ENCODE results near the gene SBDS. TPM values are rescaled to one million over a fixed set of nuclear protein-coding genes. Genes with fewer than 3 reads are reported as not detected.
A peak's percentile ranks its signal among the peaks of the same experiment; 100 is the strongest.
"Not testable (repeated sequence)": the region's sequence is repeated elsewhere in the genome, so short reads cannot be mapped to it uniquely, and the experiment has no call there.

The SBDS gene
- total and polyA plus RNA-seq, 2 donors (not counting 1 experiment from before 2014, with no cell fraction given), result 39.1 to 170 TPM

DNA sequence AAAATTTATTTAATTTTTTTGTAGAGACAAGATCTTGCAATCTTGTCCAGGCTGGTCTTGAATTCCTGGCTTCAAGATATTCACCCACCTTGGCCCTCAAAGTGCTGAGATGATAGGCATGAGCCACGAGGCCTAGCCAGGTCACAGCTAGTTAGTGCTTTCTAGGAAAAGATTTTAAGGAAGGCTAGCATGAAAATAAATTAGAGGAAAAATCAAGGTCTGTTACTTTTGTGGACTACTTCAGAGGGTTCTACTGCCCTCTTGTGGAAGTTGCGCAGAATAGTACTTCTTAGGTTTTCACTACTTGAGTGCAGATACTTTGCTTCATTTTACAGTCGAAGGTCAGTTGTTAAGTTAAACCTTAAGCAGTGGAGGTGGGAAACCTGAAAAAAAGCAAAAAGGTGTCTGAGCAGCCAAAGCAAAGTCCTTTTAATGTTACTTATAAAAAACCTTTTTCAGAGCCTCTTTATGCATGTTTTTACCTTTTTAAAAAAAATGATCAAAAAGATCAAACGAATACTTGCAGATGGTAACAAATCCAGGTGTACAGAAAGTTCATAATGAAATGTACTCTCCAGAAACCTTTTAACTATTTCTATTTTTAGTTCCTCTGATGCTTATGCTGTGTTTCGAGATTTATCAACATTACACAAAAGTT, 5.3 kb upstream of the SBDS start:
- H3K4me2 ChIP-seq (replicated peaks; ENCODE audit: low read depth, low read length, poor library complexity, severe bottlenecking); H3K9me3 ChIP-seq (ENCODE audit: control extremely low read depth in 1 of 3, control insufficient read depth in 2 of 3, insufficient read depth in 1 of 3, low read length in 2 of 3); H3K4me3 ChIP-seq (ENCODE audit: control extremely low read depth in 1 of 5, extremely low read depth in 1 of 5, insufficient read depth in 1 of 5, low read depth in 2 of 5, low read length in 4 of 5); H3K9ac ChIP-seq (ENCODE audit: low read length); CTCF ChIA-PET; ATAC-seq (ENCODE audit: low read depth); H3K36me3 ChIP-seq (replicated peaks in 1 of 2; ENCODE audit: control extremely low read depth in 1 of 2, control insufficient read depth in 1 of 2, extremely low read depth in 1 of 2, insufficient read depth in 2 of 2, low read length in 1 of 2); H3K27me3 Mint-ChIP-seq; intact Hi-C loops (cut with micrococcal nuclease); H3K4me1 ChIP-seq (ENCODE audit: control insufficient read depth in 2 of 2, insufficient read depth in 2 of 2, low read length in 2 of 2); H3K27me3 ChIP-seq (replicated peaks in 1 of 4; ENCODE audit: control extremely low read depth in 1 of 4, control insufficient read depth in 3 of 4, insufficient read depth in 4 of 4, low read length in 3 of 4); H4K20me1 ChIP-seq (ENCODE audit: control insufficient read depth, insufficient read depth, low read length, poor library complexity, severe bottlenecking); H3K27ac ChIP-seq (ENCODE audit: low read length in 2 of 2); H2AFZ ChIP-seq (ENCODE audit: insufficient read depth, low read depth, low read length, poor library complexity, severe bottlenecking); H3K9me3 Mint-ChIP-seq (ENCODE audit: insufficient read depth); POLR2A ChIA-PET: not testable (repeated sequence)
- peaks cover 12% of the 10 kb centered on the region for H3K4me1 Mint-ChIP-seq
- TF ChIP-seq, protein P1, sequence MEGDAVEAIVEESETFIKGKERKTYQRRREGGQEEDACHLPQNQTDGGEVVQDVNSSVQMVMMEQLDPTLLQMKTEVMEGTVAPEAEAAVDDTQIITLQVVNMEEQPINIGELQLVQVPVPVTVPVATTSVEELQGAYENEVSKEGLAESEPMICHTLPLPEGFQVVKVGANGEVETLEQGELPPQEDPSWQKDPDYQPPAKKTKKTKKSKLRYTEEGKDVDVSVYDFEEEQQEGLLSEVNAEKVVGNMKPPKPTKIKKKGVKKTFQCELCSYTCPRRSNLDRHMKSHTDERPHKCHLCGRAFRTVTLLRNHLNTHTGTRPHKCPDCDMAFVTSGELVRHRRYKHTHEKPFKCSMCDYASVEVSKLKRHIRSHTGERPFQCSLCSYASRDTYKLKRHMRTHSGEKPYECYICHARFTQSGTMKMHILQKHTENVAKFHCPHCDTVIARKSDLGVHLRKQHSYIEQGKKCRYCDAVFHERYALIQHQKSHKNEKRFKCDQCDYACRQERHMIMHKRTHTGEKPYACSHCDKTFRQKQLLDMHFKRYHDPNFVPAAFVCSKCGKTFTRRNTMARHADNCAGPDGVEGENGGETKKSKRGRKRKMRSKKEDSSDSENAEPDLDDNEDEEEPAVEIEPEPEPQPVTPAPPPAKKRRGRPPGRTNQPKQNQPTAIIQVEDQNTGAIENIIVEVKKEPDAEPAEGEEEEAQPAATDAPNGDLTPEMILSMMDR (IDR thresholded peaks at IDR 0.05), result peak; percentile 68
- peak overlapping the region; percentile 41 for H3K4me3 Mint-ChIP-seq
- DNase-seq, result peak; percentile 45
- H3K79me2 ChIP-seq (ENCODE audit: control insufficient read depth, insufficient read depth, low read length), result peaks cover 26% of the 10 kb centered on the region
- WGBS (ENCODE audit: insufficient coverage), result no CpG with 5 or more reads among the region's 5 CpGs
- H3K27ac Mint-ChIP-seq, result peak overlapping the region; percentile 63

DNA sequence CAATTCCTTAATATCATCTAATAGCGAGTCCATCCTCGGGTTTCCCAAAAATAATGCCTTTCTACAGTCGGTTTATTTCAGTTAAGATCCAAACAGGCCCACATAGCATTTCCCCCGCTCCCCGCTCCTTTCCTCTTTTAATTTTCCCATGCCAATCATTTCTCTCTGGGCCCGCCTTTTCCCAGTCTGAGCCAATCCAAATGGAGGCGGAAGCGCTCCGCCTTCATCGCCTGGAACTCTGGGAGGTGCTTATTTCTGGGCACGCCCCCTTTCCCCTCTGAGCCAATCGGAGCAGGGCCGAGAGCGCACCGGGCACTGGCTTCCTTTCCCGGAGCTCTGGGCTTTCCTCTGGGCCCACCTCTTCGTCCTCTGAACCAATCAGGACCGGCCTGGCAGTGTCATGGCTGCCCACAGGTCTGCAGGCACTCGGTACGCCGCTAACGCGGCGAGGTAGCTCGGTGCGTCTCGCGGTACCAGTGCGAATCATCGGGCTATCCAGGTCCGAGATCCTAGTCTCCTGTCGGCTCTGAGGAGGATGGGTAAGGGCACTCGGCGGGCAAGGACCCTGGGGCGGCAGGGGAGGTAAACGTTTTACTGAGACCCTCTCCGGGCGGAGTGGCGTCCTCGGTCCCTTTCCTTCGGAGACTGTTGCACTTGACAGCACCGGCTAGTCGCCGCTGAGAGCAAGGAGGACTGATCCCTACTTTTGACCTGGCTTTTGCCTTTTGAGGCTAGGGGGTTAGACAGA, 1.2 kb upstream of the SBDS start, which contains the start of gene TYW1:
Gene TYW1, plus strand, starts transcription at position 390 of the 748 bp plus-strand sequence. Its CDS starts 146 bp downstream, at position 536.
- H3K4me3 ChIP-seq (ENCODE audit: control extremely low read depth in 1 of 5, extremely low read depth in 1 of 5, insufficient read depth in 1 of 5, low read depth in 2 of 5, low read length in 4 of 5), result peak within 1 kb of the TSS; percentile 72 to 88 (median 80)
- peak within 1 kb of the TSS; percentile 77 for H2AFZ ChIP-seq (ENCODE audit: insufficient read depth, low read depth, low read length, poor library complexity, severe bottlenecking)
- H3K27ac Mint-ChIP-seq, result peak within 1 kb of the TSS; percentile 100
- H3K4me3 Mint-ChIP-seq, result peak within 1 kb of the TSS; percentile 98
- H3K4me1 Mint-ChIP-seq, result peaks cover 26% of the 10 kb centered on the region
- H3K4me1 ChIP-seq (ENCODE audit: control insufficient read depth in 2 of 2, insufficient read depth in 2 of 2, low read length in 2 of 2); H3K9me3 ChIP-seq (ENCODE audit: control extremely low read depth in 1 of 3, control insufficient read depth in 2 of 3, insufficient read depth in 1 of 3, low read length in 2 of 3); H3K9me3 Mint-ChIP-seq (ENCODE audit: insufficient read depth); CTCF ChIA-PET; H3K27me3 Mint-ChIP-seq; H3K27me3 ChIP-seq (replicated peaks in 1 of 4; ENCODE audit: control extremely low read depth in 1 of 4, control insufficient read depth in 3 of 4, insufficient read depth in 4 of 4, low read length in 3 of 4); H4K20me1 ChIP-seq (ENCODE audit: control insufficient read depth, insufficient read depth, low read length, poor library complexity, severe bottlenecking): not testable (repeated sequence)
- ATAC-seq (ENCODE audit: low read depth), result peak; percentile 80
- DNase-seq, result peak; percentile 98
- peak within 1 kb of the TSS; percentile 76 for H3K4me2 ChIP-seq (replicated peaks; ENCODE audit: low read depth, low read length, poor library complexity, severe bottlenecking)
- H3K27ac ChIP-seq (ENCODE audit: low read length in 2 of 2), result peak within 1 kb of the TSS; percentile 53 to 63
- WGBS (ENCODE audit: insufficient coverage), result under 1% methylated on average over 29 of the region's 44 CpGs
- H3K79me2 ChIP-seq (ENCODE audit: control insufficient read depth, insufficient read depth, low read length), result peaks cover 16% of the 10 kb centered on the region
- H3K36me3 ChIP-seq (replicated peaks in 1 of 2; ENCODE audit: control extremely low read depth in 1 of 2, control insufficient read depth in 1 of 2, extremely low read depth in 1 of 2, insufficient read depth in 2 of 2, low read length in 1 of 2), result peaks cover 2 to 18% of the 10 kb centered on the region in 2 experiments
- peak within 1 kb of the TSS; percentile 84 for H3K9ac ChIP-seq (ENCODE audit: low read length)
- intact Hi-C loops (cut with micrococcal nuclease), result loop anchor here (1.0 to 10.0 kb wide), 5 partner anchors 75 to 1242 kb away; partner anchors contain the start of genes CRCP, GUSB and TMEM248
- POLR2A ChIA-PET, result interaction anchor here (0.7 to 2.5 kb wide), 4 partner anchors 75 to 503 kb away, joined by 3 to 19 read pairs (median 5); partner anchors contain the start of gene TMEM248
